Left lung (tissue), 10 donors: ENCODE measurements around the gene GGCX. TPM values are rescaled to one million over a fixed set of nuclear protein-coding genes. Genes with fewer than 3 reads are reported as not detected.
A peak's percentile ranks its signal among the peaks of the same experiment; 100 is the strongest.

Source experiments
- ATAC-seq: fragments of 200-7000 bp; cut with Tn5 transposase; one replicate; pipeline ENCODE4 v1.9.1; 2020; ENCODE audit warnings: moderate library complexity
- DNase-seq, 4 donors: peaks; one replicate each; pipeline ENCODE4 v3.0.0-alpha.2; 2013 to 2020
- H3K27ac ChIP-seq, 2 donors: fragments of 200-600 bp; sonication (generic) in 1 of 2; one replicate each; pipeline versions ENCODE4 v1.5.0 to v1.8.0; 2020 to 2021
- H3K27me3 ChIP-seq, 2 donors: fragments of 200-600 bp; sonication (generic) in 1 of 2; one replicate each; pipeline versions ENCODE4 v1.5.0 to v1.8.0; 2020 to 2021
- H3K36me3 ChIP-seq, 2 donors: fragments of 200-600 bp; sonication (generic) in 1 of 2; one replicate each; pipeline versions ENCODE4 v1.5.0 to v1.8.0; 2020 to 2021
- H3K4me1 ChIP-seq, 2 donors: fragments of 200-600 bp; one replicate each; pipeline ENCODE4 v1.8.0; 2021
- H3K4me3 ChIP-seq, 2 donors: fragments of 200-600 bp; sonication (generic) in 1 of 2; one replicate each; pipeline versions ENCODE4 v1.5.0 to v1.8.0; 2020 to 2021; ENCODE audit warnings: mild to moderate bottlenecking in 1 of 2
- H3K9me3 ChIP-seq, 2 donors: fragments of 200-600 bp; sonication (generic) in 1 of 2; one replicate each; pipeline versions ENCODE4 v1.5.0 to v1.8.0; 2020 to 2021
- CTCF ChIP-seq, 2 donors: fragments of 200-600 bp; sonication (generic) in 1 of 2; IDR thresholded peaks; one replicate each; pipeline versions ENCODE4 v1.5.0 to v1.8.0; 2021; ENCODE audit warnings: antibody characterized with exemption in 2 of 2
- intact Hi-C, 2 donors: fragments of 100-400 bp; cut with DNase I; formaldehyde crosslinking; loops; one replicate each; pipeline versions ENCODE4 v1.11.2 to v1.14.2; 2022
- polyA plus RNA-seq, 6 donors: library from polyadenylated mRNA; unstranded; fragments of 120-200 nt; gene quantifications; one replicate each; pipeline ENCODE4 v1.2.1, GENCODE V29; 2013; ENCODE audit not compliant: insufficient read length in 6 of 6
- total RNA-seq, 2 donors: library from RNA; stranded (reverse); fragmentation: NEBNext Ultra II Directional; extraction: Animal tissue kit (Norgen Biotek cat#: 25700); gene quantifications; one replicate each; pipeline ENCODE4 v1.2.1, GENCODE V29; 2021
- donor health status: DM: no; HTN: yes; CAD: no.
- donor health status: DM: no; HTN: no; CAD: no.

Gene GGCX
- total and polyA plus RNA-seq, 8 donors, result 31.9 to 126 (median 37.7) TPM

- Histone ChIP-seq H3K9me3 (no peaks in the 10 kb centered on the region), H3K36me3 (peaks cover 0 to 10% of the 10 kb centered on the region in 2 donors), H3K4me1 (peaks cover 15 to 56% of the 10 kb centered on the region in 2 donors), H3K4me3 (no peak overlapping the region), H3K27me3 (no peaks in the 10 kb centered on the region), H3K27ac (no peak overlapping the region)
- DNase-seq (no peak), ATAC-seq (no peak)
- TF ChIP-seq CTCF (IDR thresholded peaks at IDR 0.05), result no peak
- intact Hi-C loops, result loop anchor here in 1 of 2 donors (5.0 kb wide), 1 partner anchor 109 kb away; no protein-coding TSS in a partner anchor
These were observed 24.8 kb downstream of the GGCX start for GRCh38 chr2:85536479-85536878.

- DNase-seq, result no peak
- H3K9me3 ChIP-seq, result no peaks in the 10 kb centered on the region
- peaks cover 7 to 48% of the 10 kb centered on the region in 2 donors for H3K4me1 ChIP-seq
- intact Hi-C loops, result loop anchor here in 1 of 2 donors (5.0 kb wide), 1 partner anchor 108 kb away; no protein-coding TSS in a partner anchor
- H3K27me3 ChIP-seq, result no peaks in the 10 kb centered on the region
- no peak for TF ChIP-seq CTCF (IDR thresholded peaks at IDR 0.05)
- no peak for ATAC-seq
- H3K27ac ChIP-seq, result peak overlapping the region in 1 of 2 donors; percentile 71
- H3K36me3 ChIP-seq, result no peaks in the 10 kb centered on the region
- no peak overlapping the region for H3K4me3 ChIP-seq
These were observed 26.4 kb downstream of the GGCX start for GRCh38 chr2:85534881-85535280.

- DNase-seq (no peak), ATAC-seq (no peak)
- Histone ChIP-seq H3K9me3 (no peaks in the 10 kb centered on the region), H3K27me3 (no peaks in the 10 kb centered on the region), H3K4me1 (peaks cover 7 to 48% of the 10 kb centered on the region in 2 donors), H3K36me3 (no peaks in the 10 kb centered on the region), H3K27ac (peak overlapping the region in 1 of 2 donors; percentile 71), H3K4me3 (no peak overlapping the region)
- TF ChIP-seq CTCF (IDR thresholded peaks at IDR 0.05), result no peak
- intact Hi-C loops, result no loop called here
These were observed 27.2 kb downstream of the GGCX start for GRCh38 chr2:85534099-85534498.

GRCh38 chr2:85531589-85531988 is 29.7 kb downstream of the GGCX start:
- peaks cover 0 to 34% of the 10 kb centered on the region in 2 donors for H3K4me1 ChIP-seq
- H3K4me3 ChIP-seq, result no peak overlapping the region
- no peaks in the 10 kb centered on the region for H3K36me3 ChIP-seq
- H3K27ac ChIP-seq, result no peak overlapping the region
- intact Hi-C loops, result no loop called here
- ATAC-seq (no peak), DNase-seq (no peak)
- no peak for TF ChIP-seq CTCF (IDR thresholded peaks at IDR 0.05)
- H3K9me3 ChIP-seq, result no peaks in the 10 kb centered on the region
- H3K27me3 ChIP-seq, result no peaks in the 10 kb centered on the region

- Histone ChIP-seq H3K4me1 (peaks cover 0 to 27% of the 10 kb centered on the region in 2 donors), H3K4me3 (no peak overlapping the region), H3K27me3 (no peaks in the 10 kb centered on the region), H3K9me3 (no peaks in the 10 kb centered on the region), H3K36me3 (no peaks in the 10 kb centered on the region), H3K27ac (no peak overlapping the region)
- ATAC-seq (no peak), DNase-seq (no peak)
- TF ChIP-seq CTCF (IDR thresholded peaks at IDR 0.05), result no peak
- intact Hi-C loops, result no loop called here
These were observed 31.5 kb downstream of the GGCX start for GRCh38 chr2:85529809-85530208.
